ENCODE measurements around the gene TTLL1. TPM values are rescaled to one million over a fixed set of nuclear protein-coding genes. Genes with fewer than 3 reads are reported as not detected.

Gene TTLL1
- total and polyA plus RNA-seq, 2 donors (not counting 3 experiments of a cell fraction or from before 2014, with no cell fraction given) = 9.0 to 17.0 TPM

- no peaks in the 10 kb centered on the region for H3K27me3 ChIP-seq (ENCODE audit: control insufficient read depth in 2 of 2, insufficient read depth in 2 of 2, low read length in 2 of 2)
- H3K27ac ChIP-seq (ENCODE audit: insufficient read depth, low read depth, low read length) = no peak overlapping the region
- H3K79me2 ChIP-seq (ENCODE audit: control insufficient read depth, insufficient read depth, low read length) = peaks cover 61% of the 10 kb centered on the region
- no peak overlapping the region for H3K4me2 ChIP-seq (ENCODE audit: insufficient read depth, low read length)
- ChIA-PET POLR2A (no interaction called here), CTCF (no interaction called here)
- intact Hi-C loops (cut with micrococcal nuclease) = no loop called here
- no peak overlapping the region for H3K4me3 ChIP-seq (replicated peaks in 1 of 3; ENCODE audit: insufficient read depth in 1 of 3, low read depth in 1 of 3, low read length in 3 of 3)
- H4K20me1 ChIP-seq (replicated peaks; ENCODE audit: control insufficient read depth, extremely low read depth, insufficient read depth, low read length) = no peaks in the 10 kb centered on the region
- TF ChIP-seq EZH2 (IDR thresholded peaks at IDR 0.05; ENCODE audit: borderline replicate concordance, low read depth, low read length, severe bottlenecking) (no peak), POLR2A (IDR thresholded peaks at IDR 0.05; ENCODE audit: low read depth, low read length) (no peak), MAX (IDR thresholded peaks at IDR 0.05; ENCODE audit: insufficient read depth, insufficient read length) (no peak), FOS (IDR thresholded peaks at IDR 0.05; ENCODE audit: borderline replicate concordance, insufficient read depth, low read length) (no peak), GATA2 (IDR thresholded peaks at IDR 0.05; ENCODE audit: insufficient read depth, insufficient read length, low read depth, low read length) (no peak), JUN (IDR thresholded peaks at IDR 0.05; ENCODE audit: borderline replicate concordance, insufficient read depth, insufficient read length, low read depth) (no peak), POLR2AphosphoS5 (IDR thresholded peaks at IDR 0.05; ENCODE audit: insufficient read depth, low read depth, low read length) (no peak), MYC (IDR thresholded peaks at IDR 0.05; ENCODE audit: low read depth, low read length) (no peak)
- TF ChIP-seq, protein P1, sequence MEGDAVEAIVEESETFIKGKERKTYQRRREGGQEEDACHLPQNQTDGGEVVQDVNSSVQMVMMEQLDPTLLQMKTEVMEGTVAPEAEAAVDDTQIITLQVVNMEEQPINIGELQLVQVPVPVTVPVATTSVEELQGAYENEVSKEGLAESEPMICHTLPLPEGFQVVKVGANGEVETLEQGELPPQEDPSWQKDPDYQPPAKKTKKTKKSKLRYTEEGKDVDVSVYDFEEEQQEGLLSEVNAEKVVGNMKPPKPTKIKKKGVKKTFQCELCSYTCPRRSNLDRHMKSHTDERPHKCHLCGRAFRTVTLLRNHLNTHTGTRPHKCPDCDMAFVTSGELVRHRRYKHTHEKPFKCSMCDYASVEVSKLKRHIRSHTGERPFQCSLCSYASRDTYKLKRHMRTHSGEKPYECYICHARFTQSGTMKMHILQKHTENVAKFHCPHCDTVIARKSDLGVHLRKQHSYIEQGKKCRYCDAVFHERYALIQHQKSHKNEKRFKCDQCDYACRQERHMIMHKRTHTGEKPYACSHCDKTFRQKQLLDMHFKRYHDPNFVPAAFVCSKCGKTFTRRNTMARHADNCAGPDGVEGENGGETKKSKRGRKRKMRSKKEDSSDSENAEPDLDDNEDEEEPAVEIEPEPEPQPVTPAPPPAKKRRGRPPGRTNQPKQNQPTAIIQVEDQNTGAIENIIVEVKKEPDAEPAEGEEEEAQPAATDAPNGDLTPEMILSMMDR (IDR thresholded peaks at IDR 0.05; ENCODE audit: extremely low read depth in 1 of 2, insufficient read depth in 1 of 2, low read depth in 1 of 2, low read length in 2 of 2) = no peak
- no peaks in the 10 kb centered on the region for H3K36me3 ChIP-seq (ENCODE audit: control insufficient read depth in 2 of 2, extremely low read depth in 1 of 2, insufficient read depth in 2 of 2, low read length in 2 of 2)
- no peak for DNase-seq (ENCODE audit: low read depth, low spot score)
- peaks cover 25% of the 10 kb centered on the region for H3K4me1 ChIP-seq (ENCODE audit: control insufficient read depth, extremely low read depth, insufficient read depth, low read length)
- no peaks in the 10 kb centered on the region for H3K9me1 ChIP-seq (replicated peaks; ENCODE audit: control insufficient read depth, extremely low read depth, insufficient read depth, low read length)
- H3K9ac ChIP-seq (replicated peaks; ENCODE audit: extremely low read depth, insufficient read depth, low read length) = no peak overlapping the region
- no peak for FAIRE-seq
- no peaks in the 10 kb centered on the region for H3K9me3 ChIP-seq (replicated peaks; ENCODE audit: control insufficient read depth, insufficient read depth, low read length)
- no TSS peak for BruUV-seq (replicated peaks)
- dilution Hi-C loops (cut with MboI; ENCODE audit: extremely low pct_ligation_motif_present, low sequenced_read_pairs) = no loop called here
- no peak overlapping the region for H2AFZ ChIP-seq (ENCODE audit: low read depth, low read length)
These were observed 96.2 kb downstream of the TTLL1 start for GRCh38 chr22:42992886-42993479.
